ENCODE data around the gene AGRN.
"Not testable (repeated sequence)": the region's sequence is repeated elsewhere in the genome, so short reads cannot be mapped to it uniquely, and the experiment has no call there.

Gene AGRN

GRCh38 chr1:1092149-1092855 is 72.4 kb downstream of the AGRN start:
- H3K4me3 ChIP-seq (ENCODE audit: low read depth in 1 of 5, low read length in 5 of 5), result no peak overlapping the region
- no peak overlapping the region for H3K9ac ChIP-seq (ENCODE audit: low read length in 5 of 5)
- H3K27ac ChIP-seq (ENCODE audit: low read depth, low read length), result no peak overlapping the region
- no peaks in the 10 kb centered on the region for H3K9me3 ChIP-seq (ENCODE audit: control insufficient read depth in 5 of 5, low read length in 5 of 5)
- no peaks in the 10 kb centered on the region for H3K27me3 ChIP-seq (ENCODE audit: control insufficient read depth in 5 of 5, insufficient read depth in 4 of 5, low read length in 5 of 5)
- H3K36me3 ChIP-seq (ENCODE audit: control insufficient read depth in 5 of 5, insufficient read depth in 5 of 5, low read length in 5 of 5), result no peaks in the 10 kb centered on the region
- H3K4me1 ChIP-seq (ENCODE audit: control insufficient read depth in 5 of 5, insufficient read depth in 5 of 5, low read length in 5 of 5), result no peaks in the 10 kb centered on the region

GRCh38 chr1:1092894-1093609 is 73.1 kb downstream of the AGRN start:
- no peaks in the 10 kb centered on the region for H3K36me3 ChIP-seq (ENCODE audit: control insufficient read depth in 5 of 5, insufficient read depth in 5 of 5, low read length in 5 of 5)
- no peaks in the 10 kb centered on the region for H3K4me1 ChIP-seq (ENCODE audit: control insufficient read depth in 5 of 5, insufficient read depth in 5 of 5, low read length in 5 of 5)
- H3K9me3 ChIP-seq (ENCODE audit: control insufficient read depth in 5 of 5, low read length in 5 of 5), result no peaks in the 10 kb centered on the region
- H3K4me3 ChIP-seq (ENCODE audit: low read depth in 1 of 5, low read length in 5 of 5), result no peak overlapping the region
- H3K27me3 ChIP-seq (ENCODE audit: control insufficient read depth in 5 of 5, insufficient read depth in 4 of 5, low read length in 5 of 5), result no peaks in the 10 kb centered on the region
- no peak overlapping the region for H3K9ac ChIP-seq (ENCODE audit: low read length in 5 of 5)
- H3K27ac ChIP-seq (ENCODE audit: low read depth, low read length), result no peak overlapping the region

GRCh38 chr1:1093610-1093943 is 73.7 kb downstream of the AGRN start:
- Histone ChIP-seq H3K4me3 (ENCODE audit: low read depth in 1 of 5, low read length in 5 of 5) (no peak overlapping the region), H3K36me3 (ENCODE audit: control insufficient read depth in 5 of 5, insufficient read depth in 5 of 5, low read length in 5 of 5) (no peaks in the 10 kb centered on the region), H3K9me3 (ENCODE audit: control insufficient read depth in 5 of 5, low read length in 5 of 5) (no peaks in the 10 kb centered on the region), H3K27me3 (ENCODE audit: control insufficient read depth in 5 of 5, insufficient read depth in 4 of 5, low read length in 5 of 5) (no peaks in the 10 kb centered on the region), H3K27ac (ENCODE audit: low read depth, low read length) (no peak overlapping the region), H3K9ac (ENCODE audit: low read length in 5 of 5) (no peak overlapping the region), H3K4me1 (ENCODE audit: control insufficient read depth in 5 of 5, insufficient read depth in 5 of 5, low read length in 5 of 5) (no peaks in the 10 kb centered on the region)

- Histone ChIP-seq H3K36me3 (ENCODE audit: control insufficient read depth in 5 of 5, insufficient read depth in 5 of 5, low read length in 5 of 5) (no peaks in the 10 kb centered on the region), H3K4me3 (ENCODE audit: low read depth in 1 of 5, low read length in 5 of 5) (no peak overlapping the region)
Observed at GRCh38 chr1:1094981-1095380, 75.1 kb downstream of the AGRN start.

GRCh38 chr1:1096136-1096535 is 76.2 kb downstream of the AGRN start:
- H3K9me3 ChIP-seq (ENCODE audit: control insufficient read depth in 5 of 5, low read length in 5 of 5); H3K4me1 ChIP-seq (ENCODE audit: control insufficient read depth in 5 of 5, insufficient read depth in 5 of 5, low read length in 5 of 5); H3K27ac ChIP-seq (ENCODE audit: low read depth, low read length); H3K9ac ChIP-seq (ENCODE audit: low read length in 5 of 5); H3K36me3 ChIP-seq (ENCODE audit: control insufficient read depth in 5 of 5, insufficient read depth in 5 of 5, low read length in 5 of 5); H3K4me3 ChIP-seq (ENCODE audit: low read depth in 1 of 5, low read length in 5 of 5); H3K27me3 ChIP-seq (ENCODE audit: control insufficient read depth in 5 of 5, insufficient read depth in 4 of 5, low read length in 5 of 5): not testable (repeated sequence)

More at GRCh38 chr1:1094981-1095380, 75.1 kb downstream of the AGRN start:
- Histone ChIP-seq H3K27ac (ENCODE audit: low read depth, low read length) (no peak overlapping the region), H3K9me3 (ENCODE audit: control insufficient read depth in 5 of 5, low read length in 5 of 5) (peaks cover 0 to 4% (median 0%) of the 10 kb centered on the region in 5 donors), H3K4me1 (ENCODE audit: control insufficient read depth in 5 of 5, insufficient read depth in 5 of 5, low read length in 5 of 5) (no peaks in the 10 kb centered on the region), H3K9ac (ENCODE audit: low read length in 5 of 5) (no peak overlapping the region), H3K27me3 (ENCODE audit: control insufficient read depth in 5 of 5, insufficient read depth in 4 of 5, low read length in 5 of 5) (no peaks in the 10 kb centered on the region)

- no peak overlapping the region for H3K27ac ChIP-seq (ENCODE audit: low read depth, low read length)
- no peaks in the 10 kb centered on the region for H3K4me1 ChIP-seq (ENCODE audit: control insufficient read depth in 5 of 5, insufficient read depth in 5 of 5, low read length in 5 of 5)
- no peaks in the 10 kb centered on the region for H3K27me3 ChIP-seq (ENCODE audit: control insufficient read depth in 5 of 5, insufficient read depth in 4 of 5, low read length in 5 of 5)
- no peak overlapping the region for H3K4me3 ChIP-seq (ENCODE audit: low read depth in 1 of 5, low read length in 5 of 5)
- H3K9me3 ChIP-seq (ENCODE audit: control insufficient read depth in 5 of 5, low read length in 5 of 5), result peaks cover 0 to 5% (median 0%) of the 10 kb centered on the region in 5 donors
- H3K36me3 ChIP-seq (ENCODE audit: control insufficient read depth in 5 of 5, insufficient read depth in 5 of 5, low read length in 5 of 5), result no peaks in the 10 kb centered on the region
- no peak overlapping the region for H3K9ac ChIP-seq (ENCODE audit: low read length in 5 of 5)
Observed at GRCh38 chr1:1098681-1099421, 78.9 kb downstream of the AGRN start.

- H3K9ac ChIP-seq (ENCODE audit: low read length in 5 of 5), result no peak overlapping the region
- H3K36me3 ChIP-seq (ENCODE audit: control insufficient read depth in 5 of 5, insufficient read depth in 5 of 5, low read length in 5 of 5), result no peaks in the 10 kb centered on the region
- H3K4me1 ChIP-seq (ENCODE audit: control insufficient read depth in 5 of 5, insufficient read depth in 5 of 5, low read length in 5 of 5), result no peaks in the 10 kb centered on the region
- peaks cover 0 to 5% (median 0%) of the 10 kb centered on the region in 5 donors for H3K9me3 ChIP-seq (ENCODE audit: control insufficient read depth in 5 of 5, low read length in 5 of 5)
- H3K27ac ChIP-seq (ENCODE audit: low read depth, low read length), result no peak overlapping the region
- H3K27me3 ChIP-seq (ENCODE audit: control insufficient read depth in 5 of 5, insufficient read depth in 4 of 5, low read length in 5 of 5), result no peaks in the 10 kb centered on the region
- H3K4me3 ChIP-seq (ENCODE audit: low read depth in 1 of 5, low read length in 5 of 5), result no peak overlapping the region
Observed at GRCh38 chr1:1099506-1100183, 79.7 kb downstream of the AGRN start.

- H3K27ac ChIP-seq (ENCODE audit: low read depth, low read length), result no peak overlapping the region
- H3K9me3 ChIP-seq (ENCODE audit: control insufficient read depth in 5 of 5, low read length in 5 of 5), result peaks cover 0 to 5% (median 0%) of the 10 kb centered on the region in 5 donors
- H3K4me3 ChIP-seq (ENCODE audit: low read depth in 1 of 5, low read length in 5 of 5), result no peak overlapping the region
- H3K4me1 ChIP-seq (ENCODE audit: control insufficient read depth in 5 of 5, insufficient read depth in 5 of 5, low read length in 5 of 5), result no peaks in the 10 kb centered on the region
- no peak overlapping the region for H3K9ac ChIP-seq (ENCODE audit: low read length in 5 of 5)
- no peaks in the 10 kb centered on the region for H3K36me3 ChIP-seq (ENCODE audit: control insufficient read depth in 5 of 5, insufficient read depth in 5 of 5, low read length in 5 of 5)
- no peaks in the 10 kb centered on the region for H3K27me3 ChIP-seq (ENCODE audit: control insufficient read depth in 5 of 5, insufficient read depth in 4 of 5, low read length in 5 of 5)
Observed at GRCh38 chr1:1100296-1100695, 80.4 kb downstream of the AGRN start.

- no peak overlapping the region for H3K27ac ChIP-seq (ENCODE audit: low read depth, low read length)
- no peaks in the 10 kb centered on the region for H3K4me1 ChIP-seq (ENCODE audit: control insufficient read depth in 5 of 5, insufficient read depth in 5 of 5, low read length in 5 of 5)
- H3K27me3 ChIP-seq (ENCODE audit: control insufficient read depth in 5 of 5, insufficient read depth in 4 of 5, low read length in 5 of 5), result no peaks in the 10 kb centered on the region
Observed at GRCh38 chr1:1101503-1101902, 81.6 kb downstream of the AGRN start.

GRCh38 chr1:1104152-1104551 is 84.2 kb downstream of the AGRN start:
- not testable (repeated sequence) for H3K36me3 ChIP-seq (ENCODE audit: control insufficient read depth in 5 of 5, insufficient read depth in 5 of 5, low read length in 5 of 5); H3K9ac ChIP-seq (ENCODE audit: low read length in 5 of 5); H3K27ac ChIP-seq (ENCODE audit: low read depth, low read length); H3K27me3 ChIP-seq (ENCODE audit: control insufficient read depth in 5 of 5, insufficient read depth in 4 of 5, low read length in 5 of 5); H3K4me1 ChIP-seq (ENCODE audit: control insufficient read depth in 5 of 5, insufficient read depth in 5 of 5, low read length in 5 of 5); H3K4me3 ChIP-seq (ENCODE audit: low read depth in 1 of 5, low read length in 5 of 5); H3K9me3 ChIP-seq (ENCODE audit: control insufficient read depth in 5 of 5, low read length in 5 of 5)

More at GRCh38 chr1:1101503-1101902, 81.6 kb downstream of the AGRN start:
- H3K36me3 ChIP-seq (ENCODE audit: control insufficient read depth in 5 of 5, insufficient read depth in 5 of 5, low read length in 5 of 5), result no peaks in the 10 kb centered on the region
- peaks cover 0 to 5% (median 0%) of the 10 kb centered on the region in 5 donors for H3K9me3 ChIP-seq (ENCODE audit: control insufficient read depth in 5 of 5, low read length in 5 of 5)
- no peak overlapping the region for H3K4me3 ChIP-seq (ENCODE audit: low read depth in 1 of 5, low read length in 5 of 5)
- no peak overlapping the region for H3K9ac ChIP-seq (ENCODE audit: low read length in 5 of 5)

Measured in subcutaneous abdominal adipose tissue (tissue), 5 donors.